D721Med (cell line): Measurements from ENCODE around the gene HNRNPL.

Source experiments
- DNase-seq: peaks from one replicate; pipeline ENCODE4 v3.0.0; 2011; ENCODE audit warnings: low spot score; ENCODE audit not compliant: insufficient read length
- FAIRE-seq: peaks from 2 replicates; lab custom pipeline; 2011; peaks lifted over from hg19 to GRCh38; lab: Jason Lieb, UNC
- TF ChIP-seq, protein P1 (sequence below): IDR thresholded peaks from 2 replicates; pipeline ENCODE4 v1.5.1; 2012; ENCODE audit warnings: mild to moderate bottlenecking, control low read depth; ENCODE audit not compliant: insufficient read depth; ENCODE audit errors: missing control alignments

The HNRNPL gene

DNA sequence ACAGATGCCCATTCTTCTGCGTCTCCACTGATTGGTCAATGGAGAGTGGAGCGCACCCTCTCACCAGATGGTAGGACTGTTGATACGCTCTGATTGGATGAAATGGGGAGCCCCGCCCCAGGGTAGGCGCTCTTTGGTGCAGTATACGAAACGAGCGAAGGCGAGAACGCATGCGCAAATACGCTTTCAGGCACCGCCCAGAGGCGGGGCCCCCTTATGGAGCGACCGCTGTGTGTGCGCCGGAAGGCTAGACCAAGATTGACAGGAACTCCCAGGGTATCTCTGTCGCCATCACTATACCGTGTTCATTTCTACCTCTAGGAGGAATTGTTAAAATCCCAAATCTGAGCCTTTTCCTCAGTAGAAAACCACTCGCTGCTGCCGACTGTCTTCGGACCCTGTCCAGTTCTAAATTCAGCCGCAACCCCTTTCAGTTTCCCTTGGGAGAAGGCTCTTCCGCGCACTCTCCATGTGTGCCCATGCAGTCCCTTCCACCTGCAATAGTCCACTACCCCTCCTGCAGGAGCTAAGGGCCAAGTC, 720 bp upstream of the HNRNPL start:
- FAIRE-seq: peak; percentile 80
- TF ChIP-seq, protein P1, sequence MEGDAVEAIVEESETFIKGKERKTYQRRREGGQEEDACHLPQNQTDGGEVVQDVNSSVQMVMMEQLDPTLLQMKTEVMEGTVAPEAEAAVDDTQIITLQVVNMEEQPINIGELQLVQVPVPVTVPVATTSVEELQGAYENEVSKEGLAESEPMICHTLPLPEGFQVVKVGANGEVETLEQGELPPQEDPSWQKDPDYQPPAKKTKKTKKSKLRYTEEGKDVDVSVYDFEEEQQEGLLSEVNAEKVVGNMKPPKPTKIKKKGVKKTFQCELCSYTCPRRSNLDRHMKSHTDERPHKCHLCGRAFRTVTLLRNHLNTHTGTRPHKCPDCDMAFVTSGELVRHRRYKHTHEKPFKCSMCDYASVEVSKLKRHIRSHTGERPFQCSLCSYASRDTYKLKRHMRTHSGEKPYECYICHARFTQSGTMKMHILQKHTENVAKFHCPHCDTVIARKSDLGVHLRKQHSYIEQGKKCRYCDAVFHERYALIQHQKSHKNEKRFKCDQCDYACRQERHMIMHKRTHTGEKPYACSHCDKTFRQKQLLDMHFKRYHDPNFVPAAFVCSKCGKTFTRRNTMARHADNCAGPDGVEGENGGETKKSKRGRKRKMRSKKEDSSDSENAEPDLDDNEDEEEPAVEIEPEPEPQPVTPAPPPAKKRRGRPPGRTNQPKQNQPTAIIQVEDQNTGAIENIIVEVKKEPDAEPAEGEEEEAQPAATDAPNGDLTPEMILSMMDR: no peak
- DNase-seq: peak; percentile 70

DNA sequence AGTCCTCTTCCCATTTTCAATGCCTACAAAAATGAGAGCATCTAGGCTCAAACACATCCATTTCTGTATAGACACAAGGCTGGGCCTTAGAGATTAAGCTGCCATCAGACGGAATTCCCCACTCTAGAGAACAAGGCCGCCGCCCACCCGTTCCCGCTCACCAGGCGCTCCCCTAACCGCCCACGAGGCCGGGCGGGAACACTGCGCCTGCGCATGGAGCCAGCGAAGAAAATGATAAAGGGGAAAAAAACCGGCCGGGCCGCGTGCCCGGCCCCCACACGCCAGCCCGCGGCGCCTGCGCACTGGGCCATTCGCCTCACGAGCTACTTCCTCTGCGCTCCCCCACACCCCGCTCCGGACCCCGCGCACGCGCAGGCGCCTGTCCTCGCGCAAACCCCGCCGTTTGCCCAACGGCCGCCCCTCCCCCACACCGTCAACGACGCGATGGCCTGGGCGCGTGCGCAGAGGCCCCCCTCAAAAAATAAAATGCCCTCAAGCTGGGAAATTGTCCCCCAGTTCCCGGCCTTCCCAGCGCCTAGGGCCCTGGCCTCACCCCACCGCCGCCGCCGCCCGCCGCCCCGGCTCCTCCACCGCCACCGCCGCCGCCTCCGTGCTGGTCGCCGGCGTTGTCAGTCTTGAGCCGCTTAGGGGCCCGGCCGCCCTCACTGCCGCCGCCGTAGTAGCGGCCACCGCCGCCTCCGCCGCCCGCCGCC, 483 bp downstream of the HNRNPL start:
- TF ChIP-seq, protein P1: no peak
- DNase-seq (peak; percentile 96), FAIRE-seq (no peak)

GRCh38 chr19:38848299-38849146, 1.3 kb downstream of the HNRNPL start:
- no peak for FAIRE-seq
- TF ChIP-seq, protein P1: no peak
- DNase-seq: no peak

- DNase-seq (no peak), FAIRE-seq (no peak)
- TF ChIP-seq, protein P1: no peak
Observed at GRCh38 chr19:38846097-38846496, 3.7 kb downstream of the HNRNPL start.

GRCh38 chr19:38845374-38846024, 4.3 kb downstream of the HNRNPL start:
- no peak for FAIRE-seq
- no peak for DNase-seq
- TF ChIP-seq, protein P1: no peak

GRCh38 chr19:38844093-38844686, 5.6 kb downstream of the HNRNPL start:
- FAIRE-seq (no peak), DNase-seq (no peak)
- TF ChIP-seq, protein P1: no peak
